HFF-Myc (cell line): ENCODE data around the gene MOCS1.

Experiments
- DNase-seq: peaks from one replicate; pipeline ENCODE4 v3.0.0-alpha.2; 2011; ENCODE audit warnings: low read depth; ENCODE audit errors: extremely low read depth
- H3K4me3 ChIP-seq: replicated peaks from 2 replicates; pipeline ENCODE4 v1.5.1; 2011; ENCODE audit warnings: low read depth, mild to moderate bottlenecking, control low read depth, low read length
- CTCF ChIP-seq: IDR thresholded peaks from 2 replicates; pipeline ENCODE4 v1.5.1; 2012; ENCODE audit warnings: mild to moderate bottlenecking, low read depth, low read length, control low read depth; ENCODE audit errors: missing control alignments

Gene MOCS1

DNA sequence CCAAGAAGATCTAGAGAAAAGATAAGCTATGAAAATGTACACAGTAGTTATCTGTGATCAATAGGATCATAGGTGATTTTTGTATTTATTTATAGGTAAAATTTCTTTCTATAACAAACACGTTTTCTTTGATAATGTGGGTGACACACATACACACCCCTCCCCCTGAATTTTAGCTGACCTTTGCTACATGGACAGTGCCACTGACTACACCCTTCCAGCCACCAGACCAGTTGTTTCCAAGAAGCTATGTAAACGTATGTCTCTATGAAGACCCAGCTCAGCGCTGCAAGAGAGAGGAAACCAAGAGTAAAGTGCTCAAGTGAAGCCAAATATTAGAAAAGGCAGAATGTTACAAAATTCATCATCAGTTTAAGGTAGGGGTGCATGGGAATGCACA lies 16.3 kb downstream of the MOCS1 start:
- no peak overlapping the region for H3K4me3 ChIP-seq
- DNase-seq = no peak
- no peak for TF ChIP-seq CTCF

- H3K4me3 ChIP-seq = no peak overlapping the region
- no peak for DNase-seq
- TF ChIP-seq CTCF = no peak
Measured at GRCh38 chr6:39917329-39917728, 16.9 kb downstream of the MOCS1 start.

DNA sequence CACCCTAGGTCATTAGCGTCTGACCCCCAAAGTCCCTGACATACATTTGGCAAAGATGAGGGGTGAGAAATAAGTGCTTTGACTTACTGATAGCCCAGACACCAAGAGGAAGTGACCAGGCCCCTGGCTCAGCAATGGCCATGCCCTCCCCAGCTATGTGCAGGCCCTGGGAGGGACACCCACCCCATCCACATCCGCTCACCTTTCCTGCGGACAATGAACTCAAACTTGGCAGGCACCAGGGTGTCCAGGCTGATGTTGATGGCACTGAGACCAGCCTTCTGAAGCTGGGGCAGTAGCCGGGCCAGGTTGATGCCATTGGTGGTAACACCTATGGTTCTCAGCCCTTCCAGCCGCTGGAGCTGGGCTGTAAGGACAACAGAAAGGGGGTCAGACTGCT lies 18.4 kb downstream of the MOCS1 start:
- TF ChIP-seq CTCF = no peak
- no peak overlapping the region for H3K4me3 ChIP-seq
- DNase-seq = no peak

- no peak overlapping the region for H3K4me3 ChIP-seq
- TF ChIP-seq CTCF = no peak
- no peak for DNase-seq
Measured at GRCh38 chr6:39914239-39914638, 20.0 kb downstream of the MOCS1 start.

- no peak for DNase-seq
- no peak overlapping the region for H3K4me3 ChIP-seq
- TF ChIP-seq CTCF = no peak
Measured at GRCh38 chr6:39913391-39913916, 20.8 kb downstream of the MOCS1 start.

DNA sequence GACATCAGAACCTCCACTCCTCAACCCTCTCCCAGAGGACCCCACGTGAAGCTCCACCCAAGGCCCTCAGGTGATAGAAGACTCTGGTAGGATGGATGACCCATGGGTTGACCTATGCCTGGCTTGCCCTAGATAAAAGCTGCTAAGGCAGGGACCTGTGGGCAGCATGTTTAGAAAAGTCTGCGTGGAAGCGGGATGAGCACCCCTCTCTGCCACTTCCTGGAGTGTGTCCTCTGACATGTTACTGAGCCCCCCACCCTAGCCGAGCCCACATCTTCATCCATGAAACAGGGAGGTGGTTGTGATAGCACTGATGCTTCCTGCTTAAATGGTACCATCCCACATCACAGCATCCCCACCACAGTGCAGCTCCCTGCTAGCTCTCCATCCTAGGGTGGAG lies 21.8 kb downstream of the MOCS1 start:
- H3K4me3 ChIP-seq = no peak overlapping the region
- no peak for TF ChIP-seq CTCF
- DNase-seq = no peak

- TF ChIP-seq CTCF = no peak
- H3K4me3 ChIP-seq = no peak overlapping the region
- DNase-seq = no peak
Measured at GRCh38 chr6:39911513-39912125, 22.6 kb downstream of the MOCS1 start.
